Measurements from ENCODE around the gene KCNH3. TPM values are rescaled to one million over a fixed set of nuclear protein-coding genes. Genes with fewer than 3 reads are reported as not detected.

KCNH3 gene
- total RNA-seq, 2 donors from 2014 or later, result 0.35 to 0.95 TPM

- Histone ChIP-seq H3K27ac (no peak overlapping the region), H3K9me3 (no peaks in the 10 kb centered on the region), H3K27me3 (replicated peaks; ENCODE audit: insufficient read depth) (no peaks in the 10 kb centered on the region), H3K36me3 (no peaks in the 10 kb centered on the region), H3K4me3 (no peak overlapping the region), H3K4me1 (ENCODE audit: control insufficient read depth in 1 of 2, low read depth in 2 of 2) (peaks cover 0 to 3% of the 10 kb centered on the region in 2 donors)
- no peak for ATAC-seq (ENCODE audit: insufficient number of reproducible peaks, low FRiP score, low read depth)
- no peak for TF ChIP-seq CTCF (IDR thresholded peaks at IDR 0.05)
- no peak for DNase-seq (ENCODE audit: low spot score)
Observed at GRCh38 chr12:49587174-49587908, 48.5 kb downstream of the KCNH3 start.

DNA sequence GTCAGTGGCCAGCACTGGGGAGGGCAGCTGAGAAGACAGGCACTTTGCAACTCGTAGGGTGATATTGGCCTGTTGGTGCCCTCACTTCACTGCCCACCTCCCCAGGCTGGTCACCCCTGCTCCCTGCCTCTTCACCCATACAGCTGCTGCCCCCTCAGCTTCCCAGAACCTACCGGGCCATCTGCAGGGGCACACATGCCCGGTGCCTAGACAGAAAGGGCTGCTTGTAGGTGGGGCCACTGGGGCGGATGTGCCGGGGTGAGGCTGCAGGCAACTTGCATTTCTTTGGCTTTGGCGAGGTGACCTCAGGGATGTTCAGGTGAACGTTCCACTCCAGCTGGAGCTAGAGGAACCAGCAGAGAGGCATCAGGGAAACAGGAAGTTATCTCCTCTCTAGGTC, 49.5 kb downstream of the KCNH3 start:
- Histone ChIP-seq H3K4me3 (no peak overlapping the region), H3K9me3 (no peaks in the 10 kb centered on the region), H3K4me1 (ENCODE audit: control insufficient read depth in 1 of 2, low read depth in 2 of 2) (no peaks in the 10 kb centered on the region), H3K27me3 (replicated peaks; ENCODE audit: insufficient read depth) (no peaks in the 10 kb centered on the region), H3K36me3 (no peaks in the 10 kb centered on the region), H3K27ac (no peak overlapping the region)
- TF ChIP-seq CTCF (IDR thresholded peaks at IDR 0.05), result no peak
- no peak for ATAC-seq (ENCODE audit: insufficient number of reproducible peaks, low FRiP score, low read depth)
- DNase-seq (ENCODE audit: low spot score), result no peak

DNA sequence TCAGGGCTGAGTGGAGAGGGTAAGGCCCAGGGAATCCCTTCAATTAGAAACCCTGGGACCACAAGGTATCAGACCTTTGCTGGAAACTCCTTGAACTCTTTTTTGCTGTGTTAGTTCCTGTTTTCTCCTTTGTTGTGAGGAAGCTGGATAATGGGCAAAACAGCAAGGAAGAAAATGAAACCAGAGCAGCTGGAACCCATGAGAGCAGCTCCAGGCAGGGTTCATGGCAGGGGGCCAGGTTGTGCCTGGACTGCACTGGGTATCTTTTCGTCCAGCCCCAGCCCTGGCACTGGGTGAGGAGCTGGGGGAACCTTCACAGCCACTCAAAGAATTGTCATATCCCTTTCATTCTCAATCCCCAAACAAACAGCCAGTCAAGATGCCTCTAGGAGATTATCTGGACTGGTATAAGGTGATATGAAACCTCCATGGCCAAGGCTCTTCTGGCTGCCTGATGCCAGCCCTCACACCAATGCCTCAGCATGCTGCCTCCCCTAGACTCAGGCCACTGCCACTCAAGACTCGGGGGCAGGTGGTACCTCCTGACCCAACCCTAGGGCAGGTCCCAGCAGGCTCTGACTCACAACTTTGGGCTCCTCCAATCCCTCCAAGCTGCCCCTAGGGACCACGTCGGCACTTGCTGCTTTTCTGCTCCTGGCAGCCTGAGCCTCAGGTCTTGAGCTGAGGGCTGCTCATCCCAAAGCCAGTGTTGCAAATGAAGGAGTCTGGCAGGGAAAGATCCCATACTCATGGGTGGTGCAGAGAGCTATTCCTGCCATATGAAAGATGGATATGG, 50.1 kb downstream of the KCNH3 start:
- H3K36me3 ChIP-seq, result no peaks in the 10 kb centered on the region
- H3K9me3 ChIP-seq, result no peaks in the 10 kb centered on the region
- no peaks in the 10 kb centered on the region for H3K4me1 ChIP-seq (ENCODE audit: control insufficient read depth in 1 of 2, low read depth in 2 of 2)
- DNase-seq (ENCODE audit: low spot score) (no peak), ATAC-seq (ENCODE audit: insufficient number of reproducible peaks, low FRiP score, low read depth) (no peak)
- no peak overlapping the region for H3K4me3 ChIP-seq
- no peaks in the 10 kb centered on the region for H3K27me3 ChIP-seq (replicated peaks; ENCODE audit: insufficient read depth)
- no peak for TF ChIP-seq CTCF (IDR thresholded peaks at IDR 0.05)
- no peak overlapping the region for H3K27ac ChIP-seq

DNA sequence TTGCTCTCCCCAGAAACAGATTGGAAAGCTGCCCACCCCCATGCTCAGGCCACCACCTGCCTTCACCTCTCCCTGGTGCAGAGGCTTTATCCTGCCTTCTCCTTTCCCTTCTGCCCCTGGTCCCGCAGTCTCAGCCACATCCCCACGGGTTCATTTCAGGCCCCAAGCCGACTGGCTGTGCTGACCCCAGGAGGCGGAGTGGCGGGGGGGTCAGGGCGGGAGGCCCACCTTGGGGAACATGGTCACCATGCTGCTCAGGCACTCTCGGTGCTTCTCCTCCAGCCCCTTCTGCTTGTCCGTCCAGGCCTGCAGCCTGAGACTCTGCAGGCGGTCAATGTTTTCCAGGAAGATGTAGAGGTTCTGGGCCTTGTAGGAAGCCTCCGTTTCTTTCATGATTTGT, 59.7 kb downstream of the KCNH3 start:
- H3K36me3 ChIP-seq, result no peaks in the 10 kb centered on the region
- no peak overlapping the region for H3K27ac ChIP-seq
- no peak for TF ChIP-seq CTCF (IDR thresholded peaks at IDR 0.05)
- H3K4me3 ChIP-seq, result no peak overlapping the region
- H3K4me1 ChIP-seq (ENCODE audit: control insufficient read depth in 1 of 2, low read depth in 2 of 2), result no peaks in the 10 kb centered on the region
- ATAC-seq (ENCODE audit: insufficient number of reproducible peaks, low FRiP score, low read depth) (no peak), DNase-seq (ENCODE audit: low spot score) (no peak)
- no peaks in the 10 kb centered on the region for H3K27me3 ChIP-seq (replicated peaks; ENCODE audit: insufficient read depth)
- no peaks in the 10 kb centered on the region for H3K9me3 ChIP-seq

- Histone ChIP-seq H3K27ac (no peak overlapping the region), H3K36me3 (no peaks in the 10 kb centered on the region), H3K9me3 (no peaks in the 10 kb centered on the region), H3K4me1 (ENCODE audit: control insufficient read depth in 1 of 2, low read depth in 2 of 2) (no peaks in the 10 kb centered on the region), H3K4me3 (no peak overlapping the region), H3K27me3 (replicated peaks; ENCODE audit: insufficient read depth) (no peaks in the 10 kb centered on the region)
- TF ChIP-seq CTCF (IDR thresholded peaks at IDR 0.05), result no peak
- no peak for ATAC-seq (ENCODE audit: insufficient number of reproducible peaks, low FRiP score, low read depth)
- no peak for DNase-seq (ENCODE audit: low spot score)
Observed at GRCh38 chr12:49599961-49600360, 61.1 kb downstream of the KCNH3 start.
